Kidney (tissue), 2 donors: Measurements from ENCODE around the gene OXTR. TPM values are rescaled to one million over a fixed set of nuclear protein-coding genes. Genes with fewer than 3 reads are reported as not detected.

Experiments used
- polyA plus RNA-seq: library from polyadenylated mRNA; stranded (reverse); fragments of 350-450 nt; fragmentation: Illumina TruSeq; extraction: RNeasy Lipid Tissue Mini Kit (QIAGEN cat#74804); gene quantifications from one replicate; pipeline ENCODE4 v1.2.3, GENCODE V29; 2014; ENCODE audit warnings: low read depth, low replicate concordance; ENCODE audit not compliant: insufficient read depth
- total RNA-seq: library from RNA; stranded (reverse); fragmentation: NEBNext Ultra II Directional; extraction: Animal tissue kit (Norgen Biotek cat#: 25700); gene quantifications from one replicate; pipeline ENCODE4 v1.2.1, GENCODE V29; 2021
- donor health status: DM: yes; HTN: yes; CAD: no.

Gene OXTR
- total and polyA plus RNA-seq, 2 donors from 2014 or later = 0.39 to 1.2 TPM

Other genes with a start within 250 kb of the OXTR start
- 0.44 TPM for gene SSUH2, start 124.8 kb downstream of the OXTR start, total RNA-seq
- gene SSUH2, start 124.8 kb downstream of the OXTR start, polyA plus RNA-seq = 0.88 TPM
- gene CAV3, start 35.8 kb downstream of the OXTR start, total RNA-seq = not detected
- not detected for gene CAV3, start 35.8 kb downstream of the OXTR start, polyA plus RNA-seq
- 8.0 TPM for gene RAD18, start 193.9 kb upstream of the OXTR start, total RNA-seq
- gene RAD18, start 193.9 kb upstream of the OXTR start, polyA plus RNA-seq = 3.1 TPM